SH-SY5Y (cell line): Measurements from ENCODE around the gene SNTA1.

Experiments used
- GATA2 ChIP-seq: IDR thresholded peaks from 2 replicates; pipeline ENCODE4 v1.6.1; 2011; ENCODE audit warnings: mild to moderate bottlenecking, low read depth, low read length
- GATA3 ChIP-seq: IDR thresholded peaks from 2 replicates; pipeline ENCODE4 v1.6.1; 2011; ENCODE audit warnings: low read depth, mild to moderate bottlenecking, low read length, moderate library complexity

- TF ChIP-seq GATA2 (no peak), GATA3 (no peak)
These were observed 20.0 kb upstream of the SNTA1 start for GRCh38 chr20:33463332-33464101.
